Mammary epithelial cell (primary cell): ENCODE data around the gene COX7B2.

Experiments used
- EZH2 ChIP-seq: IDR thresholded peaks from 2 replicates; pipeline ENCODE4 v1.6.1; 2012; ENCODE audit warnings: low read length, inconsistent platforms, borderline replicate concordance
- TF ChIP-seq, protein P1 (sequence below), 2 donors: IDR thresholded peaks in 1 of 2; conservative IDR thresholded peaks in 1 of 2; 2 replicates each; pipeline ENCODE4 v1.5.1; 2011 to 2012; ENCODE audit warnings: inconsistent platforms in 2 of 2, low read length in 2 of 2, mild to moderate bottlenecking in 2 of 2, control low read depth in 1 of 2, low read depth in 1 of 2; ENCODE audit not compliant: insufficient read depth in 1 of 2; ENCODE audit errors: extremely low read depth in 1 of 2

DNA sequence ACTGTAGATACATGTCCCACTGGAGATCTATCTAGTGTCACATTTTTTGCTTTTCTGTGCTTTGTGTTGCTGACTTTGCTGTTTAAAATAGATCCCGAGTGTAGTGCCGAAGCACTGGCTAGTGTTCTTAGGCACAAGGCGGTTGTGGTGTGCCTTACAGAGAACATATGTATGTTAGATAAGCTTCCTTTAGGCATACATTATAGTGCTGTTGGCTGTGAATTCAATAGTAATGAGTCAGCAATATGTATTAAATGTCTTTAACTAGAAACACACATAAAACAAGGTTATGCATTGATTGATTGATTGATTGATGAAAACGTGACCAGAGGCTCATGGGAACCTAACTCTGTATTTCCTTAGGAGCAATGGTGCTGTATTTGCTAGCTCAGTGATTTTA lies 56.2 kb downstream of the COX7B2 start:
- TF ChIP-seq, protein P1, sequence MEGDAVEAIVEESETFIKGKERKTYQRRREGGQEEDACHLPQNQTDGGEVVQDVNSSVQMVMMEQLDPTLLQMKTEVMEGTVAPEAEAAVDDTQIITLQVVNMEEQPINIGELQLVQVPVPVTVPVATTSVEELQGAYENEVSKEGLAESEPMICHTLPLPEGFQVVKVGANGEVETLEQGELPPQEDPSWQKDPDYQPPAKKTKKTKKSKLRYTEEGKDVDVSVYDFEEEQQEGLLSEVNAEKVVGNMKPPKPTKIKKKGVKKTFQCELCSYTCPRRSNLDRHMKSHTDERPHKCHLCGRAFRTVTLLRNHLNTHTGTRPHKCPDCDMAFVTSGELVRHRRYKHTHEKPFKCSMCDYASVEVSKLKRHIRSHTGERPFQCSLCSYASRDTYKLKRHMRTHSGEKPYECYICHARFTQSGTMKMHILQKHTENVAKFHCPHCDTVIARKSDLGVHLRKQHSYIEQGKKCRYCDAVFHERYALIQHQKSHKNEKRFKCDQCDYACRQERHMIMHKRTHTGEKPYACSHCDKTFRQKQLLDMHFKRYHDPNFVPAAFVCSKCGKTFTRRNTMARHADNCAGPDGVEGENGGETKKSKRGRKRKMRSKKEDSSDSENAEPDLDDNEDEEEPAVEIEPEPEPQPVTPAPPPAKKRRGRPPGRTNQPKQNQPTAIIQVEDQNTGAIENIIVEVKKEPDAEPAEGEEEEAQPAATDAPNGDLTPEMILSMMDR (conservative IDR thresholded peaks at IDR 0.05 in 1 of 2, IDR thresholded peaks at IDR 0.05 in 1 of 2; ENCODE audit: extremely low read depth in 1 of 2, insufficient read depth in 1 of 2, low read depth in 1 of 2, low read length in 2 of 2) = no peak
- TF ChIP-seq EZH2 = no peak
